ENCODE data around the gene KAZN.
A peak's percentile ranks its signal among the peaks of the same experiment; 100 is the strongest.

KAZN gene

DNA sequence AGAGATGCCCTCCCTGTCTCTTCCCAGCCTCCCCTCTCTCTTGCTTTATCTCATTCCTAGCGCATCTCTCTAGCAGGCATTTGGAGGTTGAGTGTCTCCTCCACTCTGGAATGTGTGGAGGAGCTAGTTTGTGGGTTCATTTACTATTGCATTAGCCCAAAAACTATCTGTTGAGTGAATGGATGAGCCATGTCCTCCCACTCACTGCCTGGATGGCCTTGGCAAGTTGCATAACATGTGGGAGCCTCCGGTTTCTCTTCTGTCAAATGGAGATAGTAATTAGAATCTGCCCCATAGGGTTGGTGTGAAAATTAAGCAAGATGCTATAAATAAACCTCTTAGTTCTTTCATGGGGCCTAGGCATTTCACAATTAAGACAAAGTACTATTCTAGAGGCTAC, 181.8 kb downstream of the KAZN start:
- DNase-seq (ENCODE audit: low read depth), result peak; percentile 42
- TF ChIP-seq, protein P1, sequence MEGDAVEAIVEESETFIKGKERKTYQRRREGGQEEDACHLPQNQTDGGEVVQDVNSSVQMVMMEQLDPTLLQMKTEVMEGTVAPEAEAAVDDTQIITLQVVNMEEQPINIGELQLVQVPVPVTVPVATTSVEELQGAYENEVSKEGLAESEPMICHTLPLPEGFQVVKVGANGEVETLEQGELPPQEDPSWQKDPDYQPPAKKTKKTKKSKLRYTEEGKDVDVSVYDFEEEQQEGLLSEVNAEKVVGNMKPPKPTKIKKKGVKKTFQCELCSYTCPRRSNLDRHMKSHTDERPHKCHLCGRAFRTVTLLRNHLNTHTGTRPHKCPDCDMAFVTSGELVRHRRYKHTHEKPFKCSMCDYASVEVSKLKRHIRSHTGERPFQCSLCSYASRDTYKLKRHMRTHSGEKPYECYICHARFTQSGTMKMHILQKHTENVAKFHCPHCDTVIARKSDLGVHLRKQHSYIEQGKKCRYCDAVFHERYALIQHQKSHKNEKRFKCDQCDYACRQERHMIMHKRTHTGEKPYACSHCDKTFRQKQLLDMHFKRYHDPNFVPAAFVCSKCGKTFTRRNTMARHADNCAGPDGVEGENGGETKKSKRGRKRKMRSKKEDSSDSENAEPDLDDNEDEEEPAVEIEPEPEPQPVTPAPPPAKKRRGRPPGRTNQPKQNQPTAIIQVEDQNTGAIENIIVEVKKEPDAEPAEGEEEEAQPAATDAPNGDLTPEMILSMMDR (conservative IDR thresholded peaks at IDR 0.05; ENCODE audit: low read length), result no peak
- no peak overlapping the region for H3K4me3 ChIP-seq (ENCODE audit: low read length)

DNA sequence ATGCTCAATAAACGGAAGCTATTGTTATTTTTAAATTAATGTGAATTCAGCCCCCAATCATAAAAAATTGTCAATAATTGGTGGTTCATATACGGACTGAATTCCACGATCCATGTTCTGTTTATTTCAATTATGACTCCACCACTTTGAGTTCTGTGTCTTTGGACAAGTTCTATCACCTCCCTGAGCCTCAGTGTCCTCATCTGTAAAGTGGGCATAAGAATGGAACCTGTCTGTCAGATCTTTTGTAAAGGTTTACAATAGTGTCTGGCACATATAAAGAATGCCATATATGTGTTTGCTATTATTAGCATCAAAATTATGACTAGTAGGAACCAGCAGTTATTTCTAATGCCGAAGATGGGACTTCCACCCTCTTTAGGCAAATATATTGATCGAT, 183.3 kb downstream of the KAZN start:
- H3K4me3 ChIP-seq (ENCODE audit: low read length), result no peak overlapping the region
- DNase-seq (ENCODE audit: low read depth), result no peak
- TF ChIP-seq, protein P1 (conservative IDR thresholded peaks at IDR 0.05; ENCODE audit: low read length), result no peak

- TF ChIP-seq, protein P1 (conservative IDR thresholded peaks at IDR 0.05; ENCODE audit: low read length), result no peak
- DNase-seq (ENCODE audit: low read depth), result no peak
These were observed 184.5 kb downstream of the KAZN start for GRCh38 chr1:14782741-14783591.

DNA sequence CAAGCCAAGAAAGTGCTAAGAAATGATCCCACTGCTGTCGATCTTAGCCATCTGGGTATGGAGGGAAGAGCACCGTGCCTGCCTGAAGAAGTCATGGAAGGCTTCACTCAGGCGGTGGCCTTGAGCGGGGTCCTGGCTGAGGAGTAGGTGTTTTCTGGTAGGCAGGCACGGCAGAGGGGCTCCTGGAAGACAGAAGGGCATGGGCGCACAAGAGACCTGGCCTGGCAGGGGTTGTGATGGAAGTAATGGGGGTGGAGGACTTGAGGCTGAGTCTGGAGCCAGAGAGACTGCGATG, 185.1 kb downstream of the KAZN start:
- no peak overlapping the region for H3K4me3 ChIP-seq (ENCODE audit: low read length)
- no peak for DNase-seq (ENCODE audit: low read depth)
- TF ChIP-seq, protein P1 (conservative IDR thresholded peaks at IDR 0.05; ENCODE audit: low read length), result no peak

More at GRCh38 chr1:14782741-14783591, 184.5 kb downstream of the KAZN start:
- no peak overlapping the region for H3K4me3 ChIP-seq (ENCODE audit: low read length)

GRCh38 chr1:14784790-14785773, 186.6 kb downstream of the KAZN start:
- TF ChIP-seq, protein P1 (conservative IDR thresholded peaks at IDR 0.05; ENCODE audit: low read length), result no peak
- no peak overlapping the region for H3K4me3 ChIP-seq (ENCODE audit: low read length)
- no peak for DNase-seq (ENCODE audit: low read depth)

GRCh38 chr1:14786109-14786675, 187.7 kb downstream of the KAZN start:
- no peak overlapping the region for H3K4me3 ChIP-seq (ENCODE audit: low read length)
- no peak for DNase-seq (ENCODE audit: low read depth)
- TF ChIP-seq, protein P1 (conservative IDR thresholded peaks at IDR 0.05; ENCODE audit: low read length), result no peak
